ENCODE data around the gene CPVL. TPM values are rescaled to one million over a fixed set of nuclear protein-coding genes. Genes with fewer than 3 reads are reported as not detected.

Gene CPVL
- total and polyA plus RNA-seq, 2 of the 8 experiments (the other 6 are each of a cell fraction or from before 2014, with no cell fraction given): 40.0 to 55.0 TPM

DNA sequence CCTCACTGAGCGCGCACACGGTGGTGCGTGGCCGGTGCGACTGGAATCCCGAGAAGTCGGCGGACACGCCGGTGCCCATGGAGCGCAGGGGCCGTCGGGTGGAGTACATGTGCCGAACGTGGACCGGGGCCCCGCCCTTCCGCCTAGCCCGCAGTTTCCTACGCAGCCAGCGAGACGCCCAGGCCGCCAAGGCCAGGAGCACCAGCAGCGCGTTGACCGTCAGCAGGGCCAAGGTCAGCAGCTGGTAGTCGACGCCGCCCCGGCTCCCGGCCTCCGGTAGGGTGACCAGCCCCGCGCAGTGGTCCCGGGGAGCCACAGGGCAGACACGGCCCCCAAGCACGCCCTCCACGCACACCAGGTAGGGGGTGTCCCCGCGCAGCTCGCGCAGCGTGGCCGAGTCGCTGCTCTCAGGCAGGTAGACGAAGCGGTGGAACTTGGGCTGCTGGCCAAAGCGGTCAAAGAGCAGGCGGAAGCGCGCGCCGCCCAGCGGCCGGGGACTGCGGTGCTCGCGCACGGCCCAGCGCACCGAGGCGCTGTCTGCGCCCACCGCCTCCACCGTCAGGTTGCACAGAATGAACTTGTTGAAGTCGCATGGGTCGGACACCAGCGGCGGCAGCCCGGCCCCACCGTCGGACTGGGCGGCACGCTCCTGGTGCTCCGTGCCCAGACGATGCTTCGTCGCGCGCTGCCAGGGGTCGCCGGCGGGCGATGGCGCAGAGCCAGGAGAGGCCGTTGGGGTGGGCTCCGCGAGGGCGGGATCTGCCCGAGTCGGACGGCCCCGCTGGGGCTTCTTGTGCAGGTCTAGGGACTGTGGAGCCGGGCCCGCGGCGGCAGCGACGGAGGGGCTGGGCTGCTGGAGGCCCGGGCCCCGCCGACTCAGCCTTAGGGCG lies 190.4 kb downstream of the CPVL start (continued):
- TF ChIP-seq, protein P1, sequence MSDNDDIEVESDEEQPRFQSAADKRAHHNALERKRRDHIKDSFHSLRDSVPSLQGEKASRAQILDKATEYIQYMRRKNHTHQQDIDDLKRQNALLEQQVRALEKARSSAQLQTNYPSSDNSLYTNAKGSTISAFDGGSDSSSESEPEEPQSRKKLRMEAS (IDR thresholded peaks at IDR 0.05): peak; percentile 94
- TF ChIP-seq SIRT6 (IDR thresholded peaks at IDR 0.05; ENCODE audit: low read length) (no peak), POLR2AphosphoS5 (IDR thresholded peaks at IDR 0.05; ENCODE audit: low read depth, low read length) (peak; percentile 40; the same call in 1 of the 2 replicates), FOSL1 (IDR thresholded peaks at IDR 0.05; ENCODE audit: insufficient read depth, low read depth, low read length) (no peak), BACH1 (IDR thresholded peaks at IDR 0.05; ENCODE audit: low read length) (no peak), E2F6 (IDR thresholded peaks at IDR 0.05) (peak; percentile 86), RFX5 (IDR thresholded peaks at IDR 0.05; ENCODE audit: borderline replicate concordance, low read depth, low read length) (no peak), TAF7 (optimal IDR thresholded peaks at IDR 0.05; ENCODE audit: borderline replicate concordance, low read depth, low read length) (no peak), NRF1 (IDR thresholded peaks at IDR 0.05; ENCODE audit: low read depth, low read length) (no peak), YY1 (IDR thresholded peaks at IDR 0.05; ENCODE audit: low read depth, low read length) (no peak), CHD2 (IDR thresholded peaks at IDR 0.05; ENCODE audit: low read length) (no peak), CBX8 (IDR thresholded peaks at IDR 0.05; ENCODE audit: borderline replicate concordance, low read depth, low read length) (no peak), SRF (IDR thresholded peaks at IDR 0.05; ENCODE audit: low read depth, low read length) (no peak), RNF2 (IDR thresholded peaks at IDR 0.05; ENCODE audit: borderline replicate concordance, low read depth, low read length, missing control alignments, poor library complexity, severe bottlenecking) (no peak), GABPA (IDR thresholded peaks at IDR 0.05; ENCODE audit: borderline replicate concordance, insufficient read depth, low read length) (0 out of 2 replicates have a peak, but pooled peaks have one; percentile 23), CBX5 (IDR thresholded peaks at IDR 0.05; ENCODE audit: low read depth, low read length) (no peak), CREB1 (IDR thresholded peaks at IDR 0.05) (no peak), CEBPB (IDR thresholded peaks at IDR 0.05; ENCODE audit: low read depth, low read length) (no peak), SUZ12 (IDR thresholded peaks at IDR 0.05; ENCODE audit: low read length) (no peak), SP4 (IDR thresholded peaks at IDR 0.05; ENCODE audit: low read length) (no peak), MAFK (IDR thresholded peaks at IDR 0.05; ENCODE audit: low read depth, low read length) (no peak), SIX5 (IDR thresholded peaks at IDR 0.05; ENCODE audit: low read depth, low read length) (no peak), TCF12 (IDR thresholded peaks at IDR 0.05; ENCODE audit: low read depth, low read length) (peak; percentile 29; the same call in 1 of the 2 replicates)

Measured in H1 (cell line).